ENCODE results near the gene GABRG3. TPM values are rescaled to one million over a fixed set of nuclear protein-coding genes. Genes with fewer than 3 reads are reported as not detected.

The GABRG3 gene
- total RNA-seq, 4 donors from 2014 or later = 0.67 to 3.0 TPM; not detected in 2

GRCh38 chr15:27135151-27135550 is 164.2 kb downstream of the GABRG3 start:
- no peak overlapping the region for H3K27ac ChIP-seq
- WGBS, 2 donors = 32 to 42% methylated on average over 1 of the region's 1 CpG
- intact Hi-C loops (cut with DNase I) = no loop called here

GRCh38 chr15:27137127-27137526 is 166.1 kb downstream of the GABRG3 start:
- no peaks in the 10 kb centered on the region for H3K36me3 ChIP-seq
- intact Hi-C loops (cut with DNase I) = no loop called here

More at GRCh38 chr15:27135151-27135550, 164.2 kb downstream of the GABRG3 start:
- H3K27me3 ChIP-seq = no peaks in the 10 kb centered on the region
- no peaks in the 10 kb centered on the region for H3K9me3 ChIP-seq
- no peak for DNase-seq
- TF ChIP-seq POLR2A (IDR thresholded peaks at IDR 0.05) = no peak
- no peak for TF ChIP-seq CTCF (IDR thresholded peaks at IDR 0.05)
- no peaks in the 10 kb centered on the region for H3K4me1 ChIP-seq
- no peak overlapping the region for H3K4me3 ChIP-seq (replicated peaks in 1 of 3)
- no peaks in the 10 kb centered on the region for H3K36me3 ChIP-seq

GRCh38 chr15:27165590-27165989 is 194.6 kb downstream of the GABRG3 start:
- Histone ChIP-seq H3K36me3 (no peaks in the 10 kb centered on the region), H3K4me1 (no peaks in the 10 kb centered on the region), H3K27me3 (no peaks in the 10 kb centered on the region), H3K4me3 (replicated peaks in 1 of 3) (no peak overlapping the region), H3K9me3 (no peaks in the 10 kb centered on the region), H3K27ac (no peak overlapping the region)
- DNase-seq = no peak
- TF ChIP-seq CTCF (IDR thresholded peaks at IDR 0.05) = no peak
- no peak for TF ChIP-seq POLR2A (IDR thresholded peaks at IDR 0.05)
- intact Hi-C loops (cut with DNase I) = no loop called here
- WGBS, 2 donors = 94 to 100% methylated on average over 1 of the region's 1 CpG

More at GRCh38 chr15:27137127-27137526, 166.1 kb downstream of the GABRG3 start:
- no peaks in the 10 kb centered on the region for H3K27me3 ChIP-seq
- no peak for DNase-seq
- H3K4me3 ChIP-seq (replicated peaks in 1 of 3) = no peak overlapping the region
- WGBS, 2 donors = 61 to 71% methylated on average over 5 of the region's 5 CpGs
- no peak overlapping the region for H3K27ac ChIP-seq
- no peaks in the 10 kb centered on the region for H3K4me1 ChIP-seq
- TF ChIP-seq POLR2A (IDR thresholded peaks at IDR 0.05) = no peak
- TF ChIP-seq CTCF (IDR thresholded peaks at IDR 0.05) = no peak
- H3K9me3 ChIP-seq = no peaks in the 10 kb centered on the region

- DNase-seq = no peak
- Histone ChIP-seq H3K4me1 (no peaks in the 10 kb centered on the region), H3K4me3 (replicated peaks in 1 of 3) (no peak overlapping the region), H3K36me3 (no peaks in the 10 kb centered on the region), H3K9me3 (no peaks in the 10 kb centered on the region), H3K27ac (no peak overlapping the region), H3K27me3 (no peaks in the 10 kb centered on the region)
- intact Hi-C loops (cut with DNase I) = no loop called here
- WGBS, 2 donors = 55 to 70% methylated on average over 4 of the region's 4 CpGs
- TF ChIP-seq POLR2A (IDR thresholded peaks at IDR 0.05) (no peak), CTCF (IDR thresholded peaks at IDR 0.05) (no peak)
Measured at GRCh38 chr15:27166917-27167316, 195.9 kb downstream of the GABRG3 start.

GRCh38 chr15:27167738-27168137 is 196.8 kb downstream of the GABRG3 start:
- Histone ChIP-seq H3K36me3 (no peaks in the 10 kb centered on the region), H3K4me1 (no peaks in the 10 kb centered on the region), H3K27me3 (no peaks in the 10 kb centered on the region), H3K9me3 (no peaks in the 10 kb centered on the region), H3K27ac (no peak overlapping the region), H3K4me3 (replicated peaks in 1 of 3) (no peak overlapping the region)
- intact Hi-C loops (cut with DNase I) = no loop called here
- TF ChIP-seq CTCF (IDR thresholded peaks at IDR 0.05) (no peak), POLR2A (IDR thresholded peaks at IDR 0.05) (no peak)
- no peak for DNase-seq
- 90 to 93% methylated on average over 10 of the region's 10 CpGs for WGBS, 2 donors
